ENCODE measurements around the gene GPX1. TPM values are rescaled to one million over a fixed set of nuclear protein-coding genes. Genes with fewer than 3 reads are reported as not detected.

Gene GPX1
- total RNA-seq, 6 experiments from 2014 or later, result 127 to 455 (median 278) TPM

- H3K4me3 ChIP-seq, result no peak overlapping the region
- no peaks in the 10 kb centered on the region for H3K36me3 ChIP-seq
- no peak for TF ChIP-seq CTCF (IDR thresholded peaks at IDR 0.05)
- TF ChIP-seq POLR2A (IDR thresholded peaks at IDR 0.05), result no peak
- peak overlapping the region; percentile 24 to 61 (median 44) for H3K27ac ChIP-seq
- H3K4me1 ChIP-seq, result peaks cover 1 to 47% (median 9%) of the 10 kb centered on the region in 4 donors
- peak in 1 of 4 donors; percentile 4 for ATAC-seq
- WGBS (ENCODE audit: insufficient coverage, low coverage, low lambda C conversion rate, missing lambda C conversion rate), result 74% methylated on average over 6 of the region's 6 CpGs
- no peak for DNase-seq
- H3K27me3 ChIP-seq, result no peaks in the 10 kb centered on the region
- no peaks in the 10 kb centered on the region for H3K9me3 ChIP-seq
- intact Hi-C loops (cut with DNase I), result no loop called here
Observed at GRCh38 chr3:49346797-49347251, 11.3 kb downstream of the GPX1 start.

- 61% methylated on average over 2 of the region's 3 CpGs for WGBS (ENCODE audit: insufficient coverage, low coverage, low lambda C conversion rate, missing lambda C conversion rate)
- ATAC-seq (no peak), DNase-seq (no peak)
- Histone ChIP-seq H3K27me3 (no peaks in the 10 kb centered on the region), H3K4me1 (peaks cover 0 to 22% (median 3%) of the 10 kb centered on the region in 4 donors), H3K36me3 (no peaks in the 10 kb centered on the region), H3K4me3 (no peak overlapping the region), H3K9me3 (no peaks in the 10 kb centered on the region), H3K27ac (peak overlapping the region in 1 of 3 donors; percentile 23)
- TF ChIP-seq CTCF (IDR thresholded peaks at IDR 0.05) (no peak), POLR2A (IDR thresholded peaks at IDR 0.05) (peak; percentile 25)
- intact Hi-C loops (cut with DNase I), result no loop called here
Observed at GRCh38 chr3:49343163-49343562, 15.0 kb downstream of the GPX1 start.

DNA sequence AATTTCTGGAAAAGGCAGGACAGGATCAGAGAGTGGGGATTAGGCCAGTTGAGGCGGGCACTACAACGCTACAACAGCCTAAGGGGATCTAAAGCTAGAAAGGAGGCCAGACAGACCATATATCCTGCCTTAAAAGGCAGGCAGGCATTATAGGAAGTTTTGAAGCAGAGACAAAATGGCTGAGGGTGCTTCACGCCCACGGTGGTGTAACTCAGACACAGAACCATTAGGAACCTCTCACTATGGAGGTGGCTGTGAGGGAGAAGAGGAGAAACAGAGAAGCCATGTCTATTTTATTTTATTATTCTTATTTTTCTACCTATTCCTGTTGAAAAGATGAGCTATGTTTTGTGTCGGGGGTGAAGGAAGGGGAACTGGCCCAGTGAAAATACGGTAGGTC is 16.2 kb downstream of the GPX1 start:
- Histone ChIP-seq H3K27ac (peak overlapping the region in 2 of 3 donors; percentile 13 to 20), H3K36me3 (peaks cover 0 to 4% (median 0%) of the 10 kb centered on the region in 4 donors), H3K27me3 (no peaks in the 10 kb centered on the region), H3K9me3 (no peaks in the 10 kb centered on the region), H3K4me1 (peaks cover 0 to 22% (median 3%) of the 10 kb centered on the region in 4 donors), H3K4me3 (no peak overlapping the region)
- TF ChIP-seq POLR2A (IDR thresholded peaks at IDR 0.05), result no peak
- TF ChIP-seq CTCF (IDR thresholded peaks at IDR 0.05), result no peak
- ATAC-seq (no peak), DNase-seq (no peak)
- intact Hi-C loops (cut with DNase I), result no loop called here
- WGBS (ENCODE audit: insufficient coverage, low coverage, low lambda C conversion rate, missing lambda C conversion rate), result 73% methylated on average over 6 of the region's 6 CpGs

- H3K27ac ChIP-seq, result peak within 1 kb of the TSS; percentile 86 to 95 (median 86)
- ATAC-seq (peak; percentile 93 to 97 (median 95)), DNase-seq (peak; percentile 95)
- WGBS (ENCODE audit: insufficient coverage, low coverage, low lambda C conversion rate, missing lambda C conversion rate), result 9% methylated on average over 18 of the region's 70 CpGs
- peaks cover 0 to 11% (median 3%) of the 10 kb centered on the region in 4 donors for H3K4me1 ChIP-seq
- peaks cover 0 to 18% (median 3%) of the 10 kb centered on the region in 4 donors for H3K36me3 ChIP-seq
- intact Hi-C loops (cut with DNase I), result no loop called here
- no peaks in the 10 kb centered on the region for H3K27me3 ChIP-seq
- peak within 1 kb of the TSS; percentile 88 to 93 (median 90) for H3K4me3 ChIP-seq
- H3K9me3 ChIP-seq, result no peaks in the 10 kb centered on the region
- peak; percentile 83 for TF ChIP-seq POLR2A (IDR thresholded peaks at IDR 0.05)
- TF ChIP-seq CTCF (IDR thresholded peaks at IDR 0.05), result peak; percentile 9 to 55 (median 38)
Observed at GRCh38 chr3:49339941-49340800, 18.0 kb downstream of the GPX1 start, which contains the start of gene USP4. USP4 (minus strand) TSS chr3:49340053; CDS start chr3:49340024, 29 bp downstream.
